GM12878 (cell line): ENCODE measurements around the gene SSBP3. TPM values are rescaled to one million over a fixed set of nuclear protein-coding genes. Genes with fewer than 3 reads are reported as not detected.
A peak's percentile ranks its signal among the peaks of the same experiment; 100 is the strongest.

Source experiments
- ATAC-seq: fragments of 200-7000 bp; cut with Tn5 transposase; 3 replicates; pipeline ENCODE4 v1.9.1; 2020; ENCODE audit warnings: mild to moderate bottlenecking, moderate library complexity
- BruUV-seq: library from RNA; stranded (reverse); fragments of 400-500 nt; replicated peaks from 2 replicates; lab custom pipeline; 2021; lab: Mats Ljungman, UMichigan
- CTCF ChIA-PET: fragments of 300-600 bp; sonication (Branson Sonifier 250); formaldehyde crosslinking; extraction: SDS; loops from one replicate; lab custom pipeline; 2021; ENCODE audit warnings: inconsistent platforms; lab: Yijun Ruan, JAX
- POLR2A ChIA-PET: fragments of 350-600 bp; formaldehyde crosslinking; extraction: SDS; loops from one replicate; lab custom pipeline; 2021; ENCODE audit warnings: inconsistent platforms; lab: Charles Lee
- RAD21 ChIA-PET: fragments of 300-600 bp; sonication (Branson Sonifier 250); formaldehyde crosslinking; loops from one replicate; lab custom pipeline; 2023; ENCODE audit warnings: antibody characterized with exemption; ENCODE audit not compliant: unreplicated experiment; lab: Charles Lee
- SMC1A ChIA-PET: fragments of 300-600 bp; sonication (Branson Sonifier 250); formaldehyde crosslinking; loops from one replicate; lab custom pipeline; 2023; ENCODE audit not compliant: unreplicated experiment, uncharacterized antibody; lab: Charles Lee
- DNase-seq: peaks from one replicate; pipeline ENCODE4 v3.0.0-alpha.2; 2011; ENCODE audit warnings: low read depth, low spot score
- FAIRE-seq: peaks from 3 replicates; lab custom pipeline; 2011; peaks lifted over from hg19 to GRCh38; lab: Jason Lieb, UNC
- H2AFZ ChIP-seq: 2 replicates; pipeline ENCODE4 v1.6.0; 2011; ENCODE audit warnings: low read depth, low read length, control low read depth; ENCODE audit not compliant: control insufficient read depth
- H3K27ac ChIP-seq: 2 replicates; pipeline ENCODE4 v1.5.1; 2011; ENCODE audit warnings: control low read depth; ENCODE audit not compliant: control insufficient read depth, insufficient read depth
- H3K27me3 ChIP-seq, 2 experiments: replicated peaks in 1 of 2; 2 replicates each; pipeline versions ENCODE4 v1.6.0 to v1.6.1; 2011; ENCODE audit warnings: low read length in 1 of 2; ENCODE audit not compliant: control insufficient read depth in 2 of 2, insufficient read depth in 2 of 2
- H3K36me3 ChIP-seq, 2 experiments: 2 replicates each; pipeline ENCODE4 v1.5.1; 2011; ENCODE audit warnings: low read length in 1 of 2; ENCODE audit not compliant: control insufficient read depth in 2 of 2, insufficient read depth in 2 of 2
- H3K4me1 ChIP-seq: 2 replicates; pipeline ENCODE4 v1.6.1; 2011; ENCODE audit warnings: mild to moderate bottlenecking, low read length, moderate library complexity, mixed read lengths; ENCODE audit not compliant: control insufficient read depth, insufficient read depth
- H3K4me2 ChIP-seq: 2 replicates; pipeline ENCODE4 v1.6.0; 2011; ENCODE audit warnings: control low read depth; ENCODE audit not compliant: control insufficient read depth, insufficient read depth
- H3K4me3 ChIP-seq: fragments of 200-600 bp; sonication (generic); 2 replicates; pipeline ENCODE4 v1.5.1; 2016
- H3K79me2 ChIP-seq: 2 replicates; pipeline ENCODE4 v1.6.0; 2011; ENCODE audit warnings: low read length; ENCODE audit not compliant: control insufficient read depth, insufficient read depth
- H3K9ac ChIP-seq: 2 replicates; pipeline ENCODE4 v1.8.0; 2011; ENCODE audit warnings: low read length, control low read depth, mixed read lengths; ENCODE audit not compliant: control insufficient read depth, insufficient read depth
- H3K9me3 ChIP-seq: replicated peaks from 3 replicates; pipeline ENCODE4 v1.5.1; 2011; ENCODE audit warnings: mild to moderate bottlenecking, low read length; ENCODE audit not compliant: control insufficient read depth, insufficient read depth
- H4K20me1 ChIP-seq: 2 replicates; pipeline ENCODE4 v1.6.0; 2011; ENCODE audit not compliant: control insufficient read depth, insufficient read depth
- BACH1 ChIP-seq: fragments of 450-650 bp; IDR thresholded peaks from 2 replicates; pipeline ENCODE4 v1.6.1; 2017; ENCODE audit warnings: mild to moderate bottlenecking, borderline replicate concordance
- BCL11A ChIP-seq: IDR thresholded peaks from 2 replicates; pipeline ENCODE4 v1.6.1; 2011; ENCODE audit warnings: low read depth, low read length
- CREB1 ChIP-seq: IDR thresholded peaks from 2 replicates; pipeline ENCODE4 v1.6.1; 2012; ENCODE audit warnings: low read depth, mild to moderate bottlenecking, inconsistent platforms
- POLR2AphosphoS5 ChIP-seq: IDR thresholded peaks from 2 replicates; pipeline ENCODE4 v1.6.1; 2011; ENCODE audit warnings: mild to moderate bottlenecking, low read length, inconsistent platforms
- WGBS: methylation state at CpG from one replicate; pipeline ENCODE4 v1.1.6; 2016; ENCODE audit warnings: low lambda C conversion rate; ENCODE audit not compliant: insufficient replicate concordance, insufficient coverage; ENCODE audit errors: missing lambda C conversion rate; 5-methylcytosine and 5-hydroxymethylcytosine counted together
- in situ Hi-C: fragments of 300-500 bp; cut with MboI; formaldehyde crosslinking; loops from 9 replicates; pipeline ENCODE4 v1.14.3; 2018; ENCODE audit warnings: mixed read lengths
- intact Hi-C: fragments of 100-400 bp; cut with micrococcal nuclease; formaldehyde crosslinking; loops from one replicate; pipeline ENCODE4 v1.14.2; 2022; ENCODE audit not compliant: unreplicated experiment
- polyA plus RNA-seq, 11 experiments: library from polyadenylated mRNA; depleted of rRNA in 4 of 11; unstranded in 6 of 11; stranded (reverse) in 5 of 11; fragments of >200 nt; fragmentation: Nextera tagmentation in 4 of 11; fragmentation: Illumina TruSeq in 1 of 11; extraction: Ambion mirVana in 4 of 11; extraction: Trizol in 1 of 11; gene quantifications; 1 replicate in 1 of 11; 2 replicates in 10 of 11; pipeline versions ENCODE4 v1.2.1 to v1.2.3, GENCODE V29; 2011 to 2016; ENCODE audit warnings: inconsistent platforms in 2 of 11, missing spikeins in 2 of 11, low read depth in 1 of 11
- total RNA-seq, 4 experiments: library from RNA; depleted of rRNA in 3 of 4; stranded (reverse); fragments of >200 nt in 3 of 4; fragmentation: Illumina TruSeq in 1 of 4; extraction: Trizol in 1 of 4; gene quantifications; 2 replicates each; pipeline versions ENCODE4 v1.2.1 to v1.2.3, GENCODE V29; 2013 to 2021
- TF ChIP-seq, protein P1 (sequence below): fragments of 450-650 bp; IDR thresholded peaks from 2 replicates; pipeline ENCODE4 v1.6.1; 2016; ENCODE audit warnings: mild to moderate bottlenecking
- TF ChIP-seq, protein P2 (sequence below): fragments of 450-650 bp; formaldehyde crosslinking; IDR thresholded peaks from 2 replicates; pipeline ENCODE4 v1.5.0; 2022; ENCODE audit warnings: mild to moderate bottlenecking, missing genetic modification characterization
- TF ChIP-seq, protein P3 (sequence below): fragments of 450-650 bp; IDR thresholded peaks from 2 replicates; pipeline ENCODE4 v1.6.1; 2018; ENCODE audit warnings: borderline replicate concordance, mild to moderate bottlenecking; ENCODE audit not compliant: partially characterized antibody
- TF ChIP-seq, protein P4 (sequence below): IDR thresholded peaks from 2 replicates; pipeline ENCODE4 v1.6.1; 2011; ENCODE audit warnings: low read depth, mild to moderate bottlenecking, low read length, moderate library complexity, borderline replicate concordance; ENCODE audit errors: extremely low read depth

The SSBP3 gene
- total and polyA plus RNA-seq, 10 of the 15 experiments (the other 5 are each of a cell fraction or from before 2014, with no cell fraction given): 4.1 to 51.7 (median 17.1) TPM

DNA sequence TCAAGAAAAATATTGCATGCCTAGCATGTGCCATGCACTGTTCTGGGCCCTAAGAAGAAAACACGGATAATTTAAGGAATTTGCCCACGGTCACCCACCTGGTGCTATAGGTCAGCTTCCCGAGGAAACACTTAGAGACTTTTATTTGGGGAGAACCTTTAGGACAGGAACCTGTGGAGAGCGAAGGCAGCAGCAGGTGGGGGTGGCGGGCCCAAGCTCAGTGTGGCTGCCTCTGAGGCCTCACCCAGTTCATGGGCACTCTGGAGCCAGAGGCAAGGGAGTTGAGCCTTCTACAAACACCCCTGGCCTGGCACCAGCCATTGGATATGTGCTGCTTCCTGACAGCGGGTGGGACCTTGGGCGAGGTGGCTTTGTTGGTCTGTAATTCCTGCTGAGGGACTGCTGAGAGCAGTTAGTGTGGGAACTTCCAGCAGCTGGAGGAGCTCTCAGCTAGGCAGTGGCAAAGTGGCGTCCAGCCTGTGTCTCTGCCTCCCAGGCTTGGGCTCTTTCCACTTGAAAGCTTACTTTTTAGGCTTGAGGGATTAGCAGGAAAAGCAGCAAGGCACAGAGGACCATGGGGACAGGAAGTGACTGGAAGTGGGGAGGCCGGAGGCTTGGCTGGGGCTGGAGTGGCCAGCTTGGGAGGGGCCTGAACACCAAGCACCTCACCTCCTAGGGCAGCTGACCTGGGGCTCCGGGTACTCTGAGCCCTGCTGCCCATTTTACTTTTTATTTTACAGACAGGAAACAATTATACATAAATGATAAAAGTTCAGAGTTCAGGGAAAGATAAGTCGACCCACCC is 187.1 kb downstream of the SSBP3 start:
- Histone ChIP-seq H3K9ac (no peak overlapping the region), H4K20me1 (no peaks in the 10 kb centered on the region), H2AFZ (no peak overlapping the region), H3K27me3 (no peaks in the 10 kb centered on the region), H3K36me3 (peaks cover 26 to 28% of the 10 kb centered on the region in 2 experiments), H3K4me3 (no peak overlapping the region), H3K4me1 (no peaks in the 10 kb centered on the region)
- in situ Hi-C loops: no loop called here
- ChIA-PET RAD21 (interaction anchor here (0.6 kb wide), 1 partner anchor 64 kb away, joined by 3 read pairs; no protein-coding TSS in a partner anchor), CTCF (no interaction called here), SMC1A (no interaction called here)
- 83% methylated on average over 11 of the region's 11 CpGs for WGBS
- intact Hi-C loops: no loop called here
- no peak for FAIRE-seq
- no peak for DNase-seq
- TF ChIP-seq, protein P1, sequence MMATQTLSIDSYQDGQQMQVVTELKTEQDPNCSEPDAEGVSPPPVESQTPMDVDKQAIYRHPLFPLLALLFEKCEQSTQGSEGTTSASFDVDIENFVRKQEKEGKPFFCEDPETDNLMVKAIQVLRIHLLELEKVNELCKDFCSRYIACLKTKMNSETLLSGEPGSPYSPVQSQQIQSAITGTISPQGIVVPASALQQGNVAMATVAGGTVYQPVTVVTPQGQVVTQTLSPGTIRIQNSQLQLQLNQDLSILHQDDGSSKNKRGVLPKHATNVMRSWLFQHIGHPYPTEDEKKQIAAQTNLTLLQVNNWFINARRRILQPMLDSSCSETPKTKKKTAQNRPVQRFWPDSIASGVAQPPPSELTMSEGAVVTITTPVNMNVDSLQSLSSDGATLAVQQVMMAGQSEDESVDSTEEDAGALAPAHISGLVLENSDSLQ: no peak
- TF ChIP-seq POLR2AphosphoS5: 0 out of 2 replicates have a peak, but pooled peaks have one; percentile 4
- TF ChIP-seq, all 136 proteins: peak for 1
- no TSS peak for BruUV-seq
- H3K9me3 ChIP-seq: no peaks in the 10 kb centered on the region
- POLR2A ChIA-PET: interaction anchor here (0.6 kb wide), 1 partner anchor 199 kb away, joined by 3 read pairs; no protein-coding TSS in a partner anchor
- no peak for ATAC-seq
- no peak overlapping the region for H3K27ac ChIP-seq
- H3K79me2 ChIP-seq: no peaks in the 10 kb centered on the region
- no peak overlapping the region for H3K4me2 ChIP-seq

DNA sequence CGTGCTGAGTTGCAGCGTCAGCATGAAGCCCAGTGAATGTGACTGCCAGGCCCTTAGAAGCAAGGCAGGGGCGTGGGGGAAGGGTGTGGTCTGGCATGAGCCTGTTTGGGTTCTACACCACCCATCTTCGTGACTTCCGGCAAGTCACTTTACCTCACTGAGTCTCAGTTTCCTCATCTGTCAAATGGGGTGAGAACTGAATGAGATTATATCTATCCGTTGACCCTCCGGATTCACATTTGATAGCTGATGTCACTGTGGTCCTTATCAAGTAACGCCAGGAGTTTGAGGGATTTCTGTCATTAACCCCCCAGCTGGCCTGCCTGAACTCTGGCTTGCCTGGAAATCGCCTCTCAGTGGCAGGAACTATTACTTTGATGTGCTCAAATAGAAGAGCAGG is 190.7 kb downstream of the SSBP3 start:
- no peak overlapping the region for H3K4me2 ChIP-seq
- intact Hi-C loops (no loop called here), in situ Hi-C loops (no loop called here)
- DNase-seq (no peak), FAIRE-seq (no peak), ATAC-seq (no peak)
- ChIA-PET CTCF (no interaction called here), SMC1A (no interaction called here), RAD21 (no interaction called here), POLR2A (no interaction called here)
- H3K4me1 ChIP-seq: no peaks in the 10 kb centered on the region
- no peaks in the 10 kb centered on the region for H3K79me2 ChIP-seq
- no peaks in the 10 kb centered on the region for H4K20me1 ChIP-seq
- no peak overlapping the region for H2AFZ ChIP-seq
- H3K36me3 ChIP-seq: peaks cover 38 to 42% of the 10 kb centered on the region in 2 experiments
- no peak overlapping the region for H3K27ac ChIP-seq
- H3K9me3 ChIP-seq: no peaks in the 10 kb centered on the region
- H3K4me3 ChIP-seq: no peak overlapping the region
- BruUV-seq: no TSS peak
- WGBS: 97% methylated on average over 9 of the region's 9 CpGs
- no peak overlapping the region for H3K9ac ChIP-seq
- no peaks in the 10 kb centered on the region for H3K27me3 ChIP-seq
- TF ChIP-seq, protein P2, sequence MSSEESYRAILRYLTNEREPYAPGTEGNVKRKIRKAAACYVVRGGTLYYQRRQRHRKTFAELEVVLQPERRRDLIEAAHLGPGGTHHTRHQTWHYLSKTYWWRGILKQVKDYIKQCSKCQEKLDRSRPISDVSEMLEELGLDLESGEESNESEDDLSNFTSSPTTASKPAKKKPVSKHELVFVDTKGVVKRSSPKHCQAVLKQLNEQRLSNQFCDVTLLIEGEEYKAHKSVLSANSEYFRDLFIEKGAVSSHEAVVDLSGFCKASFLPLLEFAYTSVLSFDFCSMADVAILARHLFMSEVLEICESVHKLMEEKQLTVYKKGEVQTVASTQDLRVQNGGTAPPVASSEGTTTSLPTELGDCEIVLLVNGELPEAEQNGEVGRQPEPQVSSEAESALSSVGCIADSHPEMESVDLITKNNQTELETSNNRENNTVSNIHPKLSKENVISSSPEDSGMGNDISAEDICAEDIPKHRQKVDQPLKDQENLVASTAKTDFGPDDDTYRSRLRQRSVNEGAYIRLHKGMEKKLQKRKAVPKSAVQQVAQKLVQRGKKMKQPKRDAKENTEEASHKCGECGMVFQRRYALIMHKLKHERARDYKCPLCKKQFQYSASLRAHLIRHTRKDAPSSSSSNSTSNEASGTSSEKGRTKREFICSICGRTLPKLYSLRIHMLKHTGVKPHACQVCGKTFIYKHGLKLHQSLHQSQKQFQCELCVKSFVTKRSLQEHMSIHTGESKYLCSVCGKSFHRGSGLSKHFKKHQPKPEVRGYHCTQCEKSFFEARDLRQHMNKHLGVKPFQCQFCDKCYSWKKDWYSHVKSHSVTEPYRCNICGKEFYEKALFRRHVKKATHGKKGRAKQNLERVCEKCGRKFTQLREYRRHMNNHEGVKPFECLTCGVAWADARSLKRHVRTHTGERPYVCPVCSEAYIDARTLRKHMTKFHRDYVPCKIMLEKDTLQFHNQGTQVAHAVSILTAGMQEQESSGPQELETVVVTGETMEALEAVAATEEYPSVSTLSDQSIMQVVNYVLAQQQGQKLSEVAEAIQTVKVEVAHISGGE (CRISPR knock-in tag): no peak
- no peak for TF ChIP-seq BCL11A
- TF ChIP-seq, protein P3, sequence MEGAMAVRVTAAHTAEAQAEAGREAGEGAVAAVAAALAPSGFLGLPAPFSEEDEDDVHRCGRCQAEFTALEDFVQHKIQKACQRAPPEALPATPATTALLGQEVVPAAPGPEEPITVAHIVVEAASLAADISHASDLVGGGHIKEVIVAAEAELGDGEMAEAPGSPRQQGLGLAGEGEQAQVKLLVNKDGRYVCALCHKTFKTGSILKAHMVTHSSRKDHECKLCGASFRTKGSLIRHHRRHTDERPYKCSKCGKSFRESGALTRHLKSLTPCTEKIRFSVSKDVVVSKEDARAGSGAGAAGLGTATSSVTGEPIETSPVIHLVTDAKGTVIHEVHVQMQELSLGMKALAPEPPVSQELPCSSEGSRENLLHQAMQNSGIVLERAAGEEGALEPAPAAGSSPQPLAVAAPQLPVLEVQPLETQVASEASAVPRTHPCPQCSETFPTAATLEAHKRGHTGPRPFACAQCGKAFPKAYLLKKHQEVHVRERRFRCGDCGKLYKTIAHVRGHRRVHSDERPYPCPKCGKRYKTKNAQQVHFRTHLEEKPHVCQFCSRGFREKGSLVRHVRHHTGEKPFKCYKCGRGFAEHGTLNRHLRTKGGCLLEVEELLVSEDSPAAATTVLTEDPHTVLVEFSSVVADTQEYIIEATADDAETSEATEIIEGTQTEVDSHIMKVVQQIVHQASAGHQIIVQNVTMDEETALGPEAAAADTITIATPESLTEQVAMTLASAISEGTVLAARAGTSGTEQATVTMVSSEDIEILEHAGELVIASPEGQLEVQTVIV: no peak
- no peak for TF ChIP-seq CREB1
- TF ChIP-seq BACH1: no peak
- TF ChIP-seq, protein P4, sequence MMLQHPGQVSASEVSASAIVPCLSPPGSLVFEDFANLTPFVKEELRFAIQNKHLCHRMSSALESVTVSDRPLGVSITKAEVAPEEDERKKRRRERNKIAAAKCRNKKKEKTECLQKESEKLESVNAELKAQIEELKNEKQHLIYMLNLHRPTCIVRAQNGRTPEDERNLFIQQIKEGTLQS: no peak
